NB4 (cell line): ENCODE data around the gene YIPF2.

Source experiments
- CTCF ChIP-seq: IDR thresholded peaks from one replicate; pipeline ENCODE4 v1.5.1; 2012; ENCODE audit warnings: low read depth, low read length
- MAX ChIP-seq: IDR thresholded peaks from 2 replicates; pipeline ENCODE4 v1.6.1; 2011; ENCODE audit warnings: low read depth, low read length
- MYC ChIP-seq: IDR thresholded peaks from 2 replicates; pipeline ENCODE4 v1.6.1; 2011; ENCODE audit warnings: low read depth, low read length
- POLR2A ChIP-seq: IDR thresholded peaks from 2 replicates; pipeline ENCODE4 v1.6.1; 2011; ENCODE audit warnings: mild to moderate bottlenecking; ENCODE audit not compliant: insufficient read length; ENCODE audit errors: extremely low read depth

GRCh38 chr19:10919352-10920287 lies 8.8 kb downstream of the YIPF2 start:
- no peak for TF ChIP-seq CTCF
- no peak for TF ChIP-seq POLR2A
- no peak for TF ChIP-seq MYC
- no peak for TF ChIP-seq MAX
